H1 (cell line): ENCODE measurements around the gene CYP2W1. TPM values are rescaled to one million over a fixed set of nuclear protein-coding genes. Genes with fewer than 3 reads are reported as not detected.

Experiments used
- CTCF ChIA-PET: fragments of 300-600 bp; sonication (Branson Sonifier 250); formaldehyde crosslinking; loops from one replicate; lab custom pipeline; 2021; ENCODE audit not compliant: partially characterized antibody; lab: Charles Lee
- POLR2A ChIA-PET: fragments of 300-600 bp; sonication (Branson Sonifier 250); formaldehyde crosslinking; loops from one replicate; lab custom pipeline; 2021; ENCODE audit warnings: inconsistent platforms; ENCODE audit not compliant: partially characterized antibody; lab: Charles Lee
- DNase-seq, 2 experiments: peaks; one replicate each; pipeline versions ENCODE4 v3.0.0 to v3.0.0-alpha.2; 2010 to 2022; ENCODE audit warnings: low spot score in 2 of 2, low read depth in 1 of 2, mixed read lengths in 1 of 2
- FAIRE-seq: peaks from 2 replicates; lab custom pipeline; 2011; peaks lifted over from hg19 to GRCh38; lab: Jason Lieb, UNC
- H2AFZ ChIP-seq: 2 replicates; pipeline ENCODE4 v1.8.1; 2012; ENCODE audit warnings: low read length, inconsistent platforms
- H2AK5ac ChIP-seq: 2 replicates; pipeline ENCODE4 v1.6.1; 2013; ENCODE audit warnings: low read depth, low read length
- H2BK120ac ChIP-seq: replicated peaks from 2 replicates; pipeline ENCODE3; 2013; ENCODE audit warnings: low read depth, low read length, inconsistent platforms
- H2BK12ac ChIP-seq: 2 replicates; pipeline ENCODE4 v1.6.1; 2013; ENCODE audit warnings: low read depth, low read length
- H2BK15ac ChIP-seq: 2 replicates; pipeline ENCODE4 v1.6.1; 2013; ENCODE audit warnings: low read length
- H2BK20ac ChIP-seq: 2 replicates; pipeline ENCODE4 v1.6.1; 2013; ENCODE audit warnings: low read length
- H2BK5ac ChIP-seq: 2 replicates; pipeline ENCODE4 v1.6.1; 2013; ENCODE audit warnings: low read depth, low read length
- H3K14ac ChIP-seq: 2 replicates; pipeline ENCODE4 v1.6.1; 2013; ENCODE audit warnings: inconsistent platforms; ENCODE audit not compliant: insufficient read length
- H3K18ac ChIP-seq: 2 replicates; pipeline ENCODE4 v1.6.1; 2013; ENCODE audit warnings: low read length; ENCODE audit errors: extremely low read depth
- H3K23ac ChIP-seq: 2 replicates; pipeline ENCODE4 v1.6.1; 2013; ENCODE audit warnings: inconsistent platforms; ENCODE audit not compliant: insufficient read length
- H3K23me2 ChIP-seq: 2 replicates; pipeline ENCODE4 v1.6.1; 2013; ENCODE audit warnings: low read depth, low read length
- H3K27ac ChIP-seq: 2 replicates; pipeline ENCODE4 v1.6.1; 2011; ENCODE audit warnings: low read depth, low read length, inconsistent platforms
- H3K27me3 ChIP-seq, 4 experiments: replicated peaks in 1 of 4; 1 replicate in 1 of 4; 2 replicates in 3 of 4; pipeline versions ENCODE4 v1.6.1 to v1.8.1; 2011 to 2013; ENCODE audit warnings: low read length in 3 of 4, mild to moderate bottlenecking in 3 of 4, inconsistent platforms in 2 of 4, mixed read lengths in 2 of 4, moderate library complexity in 1 of 4; ENCODE audit not compliant: control insufficient read depth in 3 of 4, insufficient read depth in 3 of 4; ENCODE audit errors: extremely low read depth in 1 of 4
- H3K36me3 ChIP-seq, 4 experiments: 2 replicates each; pipeline versions ENCODE4 v1.6.1 to v1.8.1; 2011 to 2013; ENCODE audit warnings: mild to moderate bottlenecking in 4 of 4, low read length in 3 of 4, moderate library complexity in 2 of 4, control low read depth in 1 of 4, inconsistent platforms in 1 of 4; ENCODE audit not compliant: insufficient read depth in 4 of 4, control insufficient read depth in 2 of 4
- H3K4ac ChIP-seq: replicated peaks from 2 replicates; pipeline ENCODE3; 2013; ENCODE audit warnings: low read length, low read depth, mixed read lengths, inconsistent platforms; ENCODE audit not compliant: insufficient read length
- H3K4me1 ChIP-seq, 4 experiments: replicated peaks in 1 of 4; 1 replicate in 1 of 4; 2 replicates in 3 of 4; pipeline versions ENCODE4 v1.6.1 to v1.8.1; 2011 to 2013; ENCODE audit warnings: low read length in 3 of 4, inconsistent platforms in 2 of 4, mixed read lengths in 1 of 4; ENCODE audit not compliant: insufficient read depth in 4 of 4, control insufficient read depth in 3 of 4
- H3K4me2 ChIP-seq, 2 experiments: 2 replicates each; pipeline versions ENCODE4 v1.6.1 to v1.8.1; 2011 to 2013; ENCODE audit warnings: low read depth in 2 of 2, low read length in 2 of 2, control low read depth in 1 of 2, inconsistent platforms in 1 of 2, mild to moderate bottlenecking in 1 of 2; ENCODE audit not compliant: insufficient read depth in 1 of 2
- H3K4me3 ChIP-seq, 4 experiments: fragments of 200-600, 300-600 bp in 1 of 4; sonication (generic), shearing (Covaris generic), sonication (Bioruptor Twin) in 1 of 4; 2 replicates each; pipeline versions ENCODE4 v1.5.1 to v1.8.1; 2011 to 2016; ENCODE audit warnings: low read length in 4 of 4, low read depth in 3 of 4, control low read depth in 2 of 4, inconsistent platforms in 2 of 4, mild to moderate bottlenecking in 2 of 4, mixed read lengths in 1 of 4, moderate library complexity in 1 of 4; ENCODE audit not compliant: insufficient read depth in 2 of 4; ENCODE audit errors: extremely low read depth in 1 of 4
- H3K56ac ChIP-seq: replicated peaks from 2 replicates; pipeline ENCODE3; 2013; ENCODE audit warnings: low read depth, mild to moderate bottlenecking, mixed read lengths, low read length, inconsistent platforms; ENCODE audit not compliant: insufficient read length
- H3K79me1 ChIP-seq: 2 replicates; pipeline ENCODE4 v1.6.1; 2013; ENCODE audit warnings: low read depth, low read length, control low read depth
- H3K79me2 ChIP-seq, 2 experiments: 2 replicates each; pipeline versions ENCODE4 v1.6.1 to v1.8.1; 2012 to 2013; ENCODE audit warnings: low read length in 2 of 2, mild to moderate bottlenecking in 2 of 2, inconsistent platforms in 1 of 2; ENCODE audit not compliant: insufficient read depth in 2 of 2, control insufficient read depth in 1 of 2
- H3K9ac ChIP-seq, 4 experiments: replicated peaks in 1 of 4; 1 replicate in 1 of 4; 2 replicates in 3 of 4; pipeline versions ENCODE4 v1.6.1 to v1.8.1; 2011 to 2013; ENCODE audit warnings: low read depth in 3 of 4, low read length in 3 of 4, control low read depth in 2 of 4, mild to moderate bottlenecking in 2 of 4, moderate library complexity in 2 of 4, inconsistent platforms in 1 of 4; ENCODE audit errors: extremely low read depth in 1 of 4
- H3K9me3 ChIP-seq, 2 experiments: 2 replicates each; pipeline versions ENCODE4 v1.6.1 to v1.8.1; 2012 to 2013; ENCODE audit warnings: mild to moderate bottlenecking in 2 of 2, moderate library complexity in 2 of 2, control low read depth in 1 of 2, inconsistent platforms in 1 of 2, low read depth in 1 of 2, low read length in 1 of 2, mixed read lengths in 1 of 2; ENCODE audit not compliant: insufficient read depth in 2 of 2
- H4K20me1 ChIP-seq, 2 experiments: replicated peaks in 1 of 2; 2 replicates each; pipeline versions ENCODE3 to v1.8.1; 2011 to 2013; ENCODE audit warnings: inconsistent platforms in 2 of 2, low read length in 2 of 2, mild to moderate bottlenecking in 1 of 2; ENCODE audit not compliant: insufficient read depth in 2 of 2, control insufficient read depth in 1 of 2
- H4K5ac ChIP-seq: 2 replicates; pipeline ENCODE4 v1.6.1; 2013; ENCODE audit warnings: low read length, low read depth, mixed read lengths, inconsistent platforms; ENCODE audit not compliant: insufficient read length
- H4K8ac ChIP-seq: 2 replicates; pipeline ENCODE4 v1.8.0; 2013; ENCODE audit warnings: mild to moderate bottlenecking, moderate library complexity, low read length, inconsistent platforms; ENCODE audit not compliant: insufficient read depth; ENCODE audit errors: extremely low read depth
- H4K91ac ChIP-seq: replicated peaks from 2 replicates; pipeline ENCODE3; 2013; ENCODE audit warnings: low read length, mixed read lengths, inconsistent platforms; ENCODE audit not compliant: insufficient read length
- CEBPB ChIP-seq: IDR thresholded peaks from 2 replicates; pipeline ENCODE4 v1.6.1; 2012; ENCODE audit warnings: low read depth, low read length
- CTCF ChIP-seq, 3 experiments: IDR thresholded peaks; 1 replicate in 2 of 3; 2 replicates in 1 of 3; pipeline versions ENCODE4 v1.5.1 to v1.6.1; 2011; ENCODE audit warnings: low read length in 3 of 3, mild to moderate bottlenecking in 3 of 3, inconsistent platforms in 2 of 3, low read depth in 1 of 3, moderate library complexity in 1 of 3; ENCODE audit not compliant: insufficient read depth in 1 of 3; ENCODE audit errors: control extremely low read depth in 1 of 3
- GABPA ChIP-seq: IDR thresholded peaks from 2 replicates; pipeline ENCODE4 v1.6.1; 2011; ENCODE audit warnings: mild to moderate bottlenecking, low read length, moderate library complexity, borderline replicate concordance; ENCODE audit not compliant: insufficient read depth
- MAX ChIP-seq: IDR thresholded peaks from 2 replicates; pipeline ENCODE4 v1.6.1; 2012; ENCODE audit warnings: inconsistent platforms
- TEAD4 ChIP-seq: IDR thresholded peaks from 2 replicates; pipeline ENCODE4 v1.6.1; 2012; ENCODE audit warnings: low read depth, low read length, inconsistent platforms, mixed read lengths
- WGBS, 2 experiments: shearing (Covaris generic) in 1 of 2; methylation state at CpG; one replicate each; pipeline versions ENCODE4 v1.1.6 to v1.1.7; 2013 to 2015; ENCODE audit warnings: low lambda C conversion rate in 2 of 2, mixed read lengths in 2 of 2, inconsistent platforms in 1 of 2, low coverage in 1 of 2, missing lambda C conversion rate in 1 of 2; ENCODE audit not compliant: insufficient replicate concordance in 2 of 2, insufficient coverage in 1 of 2, insufficient read length in 1 of 2; ENCODE audit errors: extremely low coverage in 1 of 2, missing lambda C conversion rate in 1 of 2; 5-methylcytosine and 5-hydroxymethylcytosine counted together
- polyA plus RNA-seq, 7 experiments: library from polyadenylated mRNA; depleted of rRNA in 3 of 7; stranded (reverse) in 5 of 7; unstranded in 2 of 7; fragments of >200 nt in 5 of 7; fragments of 200-250 nt in 2 of 7; gene quantifications; 1 replicate in 5 of 7; 2 replicates in 1 of 7; 4 replicates in 1 of 7; pipeline versions ENCODE4 v1.2.1 to v1.2.3, GENCODE V29; 2011 to 2013; ENCODE audit warnings: missing spikeins in 2 of 7, mixed read lengths in 2 of 7
- total RNA-seq: library from RNA; stranded (reverse); fragmentation: NEBNext Ultra II Directional; extraction: Animal tissue kit (Norgen Biotek cat#: 25700); gene quantifications from 2 replicates; pipeline ENCODE4 v1.2.1, GENCODE V29; 2021

Gene CYP2W1
- total and polyA plus RNA-seq, 2 of the 8 experiments (the other 6 are each of a cell fraction or from before 2014, with no cell fraction given) = not detected

GRCh38 chr7:957418-958220, 25.4 kb upstream of the CYP2W1 start:
- peak overlapping the region; percentile 84; the same call in 1 of the 2 replicates for H2BK12ac ChIP-seq
- peaks cover 0 to 11% (median 5%) of the 10 kb centered on the region in 4 experiments; a peak in 5 of 7 replicates for H3K4me1 ChIP-seq
- H2AK5ac ChIP-seq = 0 out of 2 replicates have a peak overlapping the region, but pooled peaks have one; percentile 3
- no peak overlapping the region for H3K56ac ChIP-seq
- peaks cover 4% of the 10 kb centered on the region; the same call in 1 of the 2 replicates for H3K23me2 ChIP-seq
- CTCF ChIA-PET = interaction anchor here (0.6 to 4.6 kb wide), 18 partner anchors 9 to 737 kb away, joined by 3 to 37 read pairs (median 4); partner anchors contain the start of gene COX19
- H4K91ac ChIP-seq = no peak overlapping the region
- H4K5ac ChIP-seq = no peak overlapping the region
- WGBS, 2 experiments = 77% methylated on average over 29 of the region's 32 CpGs; no CpG with 5 or more reads in 1 of the 2 experiments
- peaks cover 0 to 3% of the 10 kb centered on the region in 2 experiments for H4K20me1 ChIP-seq
- no peak overlapping the region for H2BK15ac ChIP-seq
- no peak for TF ChIP-seq TEAD4
- TF ChIP-seq CTCF (IDR thresholded peaks at IDR 0.05; ENCODE audit: control extremely low read depth in 1 of 3, insufficient read depth in 1 of 3, low read depth in 1 of 3, low read length in 3 of 3) = peak in 1 of 3 experiments; percentile 5; a peak in 1 of 4 replicates
- peak; percentile 59; the same call in 1 of the 2 replicates for TF ChIP-seq CEBPB
- peak; percentile 51 for TF ChIP-seq MAX
- TF ChIP-seq GABPA = peak; percentile 33; the same call in 1 of the 2 replicates
- TF ChIP-seq, all 59 proteins: peak for 4
- 0 out of 7 replicates have a peak overlapping the region, but pooled peaks of 1 of the 4 experiments have one; percentile 3 for H3K9ac ChIP-seq
- H3K18ac ChIP-seq = no peak overlapping the region
- no peaks in the 10 kb centered on the region for H3K79me1 ChIP-seq
- no peak overlapping the region for H2BK20ac ChIP-seq
- H3K36me3 ChIP-seq = no peaks in the 10 kb centered on the region
- H3K79me2 ChIP-seq = no peaks in the 10 kb centered on the region
- no peak overlapping the region for H3K23ac ChIP-seq
- H2BK5ac ChIP-seq = peak overlapping the region; percentile 13; the same call in 1 of the 2 replicates
- no peak for FAIRE-seq
- peaks cover 2 to 19% (median 15%) of the 10 kb centered on the region in 4 experiments; a peak in 6 of 7 replicates for H3K27me3 ChIP-seq
- H3K14ac ChIP-seq = no peak overlapping the region
- H3K27ac ChIP-seq = no peak overlapping the region
- POLR2A ChIA-PET = interaction anchor here (0.9 to 1.5 kb wide), 8 partner anchors 9 to 166 kb away, joined by 3 to 6 read pairs (median 4); partner anchors contain the start of gene COX19
- H3K4ac ChIP-seq = no peak overlapping the region
- no peak overlapping the region for H3K4me3 ChIP-seq
- no peak overlapping the region for H2AFZ ChIP-seq
- H3K4me2 ChIP-seq = no peak overlapping the region
- DNase-seq = no peak
- H4K8ac ChIP-seq = peak overlapping the region; percentile 65
- no peak overlapping the region for H2BK120ac ChIP-seq
- H3K9me3 ChIP-seq = peaks cover 0 to 3% of the 10 kb centered on the region in 2 experiments; a peak in 1 of 4 replicates
